Measurements from ENCODE around the gene NHS. TPM values are rescaled to one million over a fixed set of nuclear protein-coding genes. Genes with fewer than 3 reads are reported as not detected.
"Not testable (repeated sequence)": the region's sequence is repeated elsewhere in the genome, so short reads cannot be mapped to it uniquely, and the experiment has no call there.

NHS gene
- total RNA-seq, 1 experiment from 2014 or later = 5.4 TPM

GRCh38 chrX:17494216-17494615, 119.2 kb downstream of the NHS start:
- DNase-seq (ENCODE audit: low read depth) = no peak

DNA sequence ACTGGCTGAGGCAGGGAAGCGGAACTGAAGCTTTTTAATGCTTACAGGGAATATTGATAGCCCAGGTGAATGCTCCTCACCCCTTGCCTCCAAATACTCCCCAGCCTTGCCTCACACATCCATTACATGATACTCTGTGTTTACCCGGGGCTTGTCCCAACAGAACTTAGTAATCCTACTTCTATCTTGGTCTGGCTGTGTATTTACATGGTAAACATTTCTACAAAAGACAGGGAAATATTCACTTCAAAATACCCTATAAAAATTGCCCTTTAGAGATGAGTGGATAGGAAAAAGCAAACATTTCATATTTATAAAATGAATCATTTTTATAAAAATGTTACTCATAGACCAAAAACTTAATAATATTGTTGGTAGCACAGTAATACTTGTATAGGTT, 120.1 kb downstream of the NHS start:
- DNase-seq (ENCODE audit: low read depth) = no peak

DNA sequence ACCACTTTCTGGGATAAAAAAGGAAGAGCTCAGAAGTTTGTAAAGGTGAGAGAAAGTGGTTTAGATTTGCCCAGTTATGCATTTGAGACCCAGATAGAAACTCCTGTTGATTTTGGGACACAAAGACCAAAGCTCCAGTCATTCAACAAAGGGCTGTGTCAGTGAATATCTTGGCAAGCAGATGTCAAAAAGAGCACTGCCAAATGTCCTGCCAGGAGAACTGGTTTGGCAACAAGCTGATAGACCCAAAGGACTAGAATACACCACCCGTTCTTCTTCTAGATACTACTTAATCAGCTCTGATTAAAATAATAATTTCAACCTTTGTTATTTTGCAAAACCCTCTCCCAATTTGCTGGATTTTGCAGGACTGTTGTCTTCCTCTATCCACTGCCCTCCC, 121.4 kb downstream of the NHS start:
- no peak for DNase-seq (ENCODE audit: low read depth)

DNA sequence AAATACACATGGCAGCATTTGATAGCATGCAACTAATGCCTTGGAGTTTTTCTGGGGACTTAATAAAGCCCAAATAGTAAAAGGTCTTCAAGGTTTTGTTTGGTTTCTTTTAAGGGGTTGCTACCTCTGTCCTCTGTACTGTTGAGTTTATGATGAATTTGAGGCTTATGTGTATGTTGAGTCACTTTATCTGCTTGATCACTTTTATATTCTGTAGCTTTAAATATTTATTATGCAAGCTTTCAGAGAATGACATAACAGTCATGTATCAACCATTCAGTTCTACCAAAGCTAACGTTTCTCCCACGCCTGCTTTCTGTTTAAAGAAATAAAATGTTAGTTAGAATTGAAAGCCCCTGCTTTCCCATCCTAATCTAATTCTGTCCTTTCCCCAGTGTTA, 122.2 kb downstream of the NHS start:
- no peak for DNase-seq (ENCODE audit: low read depth)

DNA sequence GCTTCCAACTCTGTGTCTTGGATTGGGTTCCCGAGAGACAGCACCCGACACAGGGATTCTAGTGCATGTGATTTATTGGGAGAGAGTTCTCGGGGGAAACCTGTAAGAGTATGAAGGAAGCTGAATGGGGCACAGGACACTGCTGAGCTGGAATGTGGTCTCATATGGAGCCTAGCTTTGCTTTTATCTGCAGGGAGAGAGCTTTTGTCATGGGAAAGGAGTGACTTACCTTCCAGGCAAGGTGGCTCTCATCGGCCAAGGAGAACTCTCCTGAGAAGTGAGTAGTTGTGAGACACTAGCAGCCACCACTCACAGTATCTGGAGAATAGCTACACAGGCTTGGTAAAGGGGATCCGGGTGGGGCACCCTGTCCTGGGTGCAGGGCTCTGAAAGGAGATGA, 124.5 kb downstream of the NHS start:
- no peak for DNase-seq (ENCODE audit: low read depth)

- DNase-seq (ENCODE audit: low read depth) = peak; percentile 80
Measured at GRCh38 chrX:17500145-17500579, 125.2 kb downstream of the NHS start.

GRCh38 chrX:17501746-17502145, 126.7 kb downstream of the NHS start:
- DNase-seq (ENCODE audit: low read depth) = no peak

DNA sequence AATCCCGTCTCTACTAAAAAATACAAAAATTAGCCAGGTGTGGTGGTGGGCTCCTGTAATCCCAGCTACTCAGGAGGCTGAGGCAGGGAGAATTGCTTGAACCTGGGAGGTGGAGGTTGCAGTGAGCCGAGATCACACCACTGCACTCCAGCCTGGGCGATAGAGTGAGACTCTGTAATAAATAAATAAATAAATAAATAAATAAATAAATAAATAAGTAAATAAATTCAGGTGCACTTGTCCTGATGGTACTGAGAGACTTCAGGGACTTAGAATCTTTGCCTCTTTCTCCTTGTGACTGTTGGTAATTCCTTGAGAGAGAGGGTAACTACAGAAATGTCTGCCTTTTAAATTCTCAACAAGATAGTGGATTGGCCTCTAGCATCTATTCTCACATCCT, 131.4 kb downstream of the NHS start:
- DNase-seq (ENCODE audit: low read depth) = not testable (repeated sequence)

DNA sequence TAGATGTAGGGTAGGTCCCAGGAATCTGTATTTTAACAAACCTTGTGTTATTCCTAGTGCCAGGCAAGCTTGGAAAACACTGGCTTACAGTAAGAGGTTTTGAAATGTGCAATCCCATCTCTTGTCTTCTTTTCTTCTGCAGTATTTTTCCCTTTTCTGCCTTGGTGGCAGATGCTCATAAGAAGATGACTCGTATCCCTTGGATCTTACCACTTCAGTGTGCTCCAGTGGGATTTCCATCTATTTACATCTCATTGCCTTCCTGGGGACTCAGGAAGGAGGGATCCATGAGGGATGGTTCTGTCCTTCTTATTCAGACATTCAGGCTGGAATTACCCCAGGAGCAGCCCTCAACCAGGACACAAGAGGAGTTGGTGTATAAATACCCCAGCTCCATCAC, 136.6 kb downstream of the NHS start:
- DNase-seq (ENCODE audit: low read depth) = peak; percentile 52

- DNase-seq (ENCODE audit: low read depth) = no peak
Measured at GRCh38 chrX:17519358-17519757, 144.4 kb downstream of the NHS start.

DNA sequence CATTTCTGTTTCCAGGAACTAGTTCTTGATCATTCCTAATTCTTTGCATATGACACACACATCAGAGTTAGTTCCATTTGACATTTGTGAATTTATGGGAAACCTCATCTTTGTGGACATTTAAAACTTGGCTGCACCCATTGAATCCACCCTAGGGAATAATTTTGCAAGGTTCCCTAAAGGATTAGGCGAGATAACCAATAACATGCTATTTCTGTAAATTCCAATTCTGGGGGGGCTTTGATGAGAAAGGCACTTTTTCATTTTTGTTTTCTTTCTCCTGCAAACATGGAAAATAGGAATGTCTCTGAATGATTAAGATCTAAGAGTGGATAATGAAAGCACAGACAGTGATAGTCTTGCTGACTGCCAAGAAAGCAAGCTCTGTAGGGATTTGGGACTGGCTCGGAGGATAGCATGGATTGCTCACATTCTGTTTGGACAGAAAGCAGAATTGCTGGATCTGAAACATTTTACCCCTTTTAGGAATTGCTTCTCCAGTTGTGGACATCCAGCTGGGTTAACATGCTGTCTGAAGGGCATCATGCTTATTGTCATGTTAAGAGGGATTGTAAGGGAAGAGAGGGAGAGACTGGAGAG, 145.1 kb downstream of the NHS start:
- no peak for DNase-seq (ENCODE audit: low read depth)

GRCh38 chrX:17521871-17522693, 147.1 kb downstream of the NHS start:
- peak; percentile 59 for DNase-seq (ENCODE audit: low read depth)

- no peak for DNase-seq (ENCODE audit: low read depth)
Measured at GRCh38 chrX:17525266-17525665, 150.3 kb downstream of the NHS start.

GRCh38 chrX:17525762-17526555, 151.0 kb downstream of the NHS start:
- no peak for DNase-seq (ENCODE audit: low read depth)

DNA sequence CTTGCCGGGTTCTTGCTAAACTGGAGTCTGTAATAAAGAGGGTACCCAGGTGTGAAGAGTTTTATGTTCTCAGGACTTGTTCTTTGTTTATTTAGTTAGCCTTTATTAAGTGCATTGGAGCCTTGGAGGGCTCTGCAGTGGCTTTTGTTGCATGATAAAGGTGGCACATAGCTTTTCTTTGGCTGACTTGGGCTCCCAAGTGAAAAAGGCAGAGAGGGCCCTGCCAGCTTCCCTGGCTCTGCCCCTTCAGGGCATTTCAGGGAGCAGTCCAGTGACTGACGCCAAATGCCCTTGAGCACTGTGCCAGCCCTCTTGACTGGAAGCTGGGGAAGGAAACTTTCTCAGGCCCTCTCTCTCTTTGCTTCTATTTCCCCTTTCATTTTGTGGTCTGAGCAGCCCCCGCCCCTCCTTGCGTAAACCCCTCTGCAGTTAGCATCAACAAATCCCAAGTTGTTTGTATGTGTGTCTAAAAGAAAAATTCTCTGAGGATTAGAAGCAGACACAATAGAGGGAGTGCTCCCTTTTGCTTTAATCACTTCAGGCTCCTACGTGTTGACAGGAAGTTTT, 152.2 kb downstream of the NHS start:
- no peak for DNase-seq (ENCODE audit: low read depth)

DNA sequence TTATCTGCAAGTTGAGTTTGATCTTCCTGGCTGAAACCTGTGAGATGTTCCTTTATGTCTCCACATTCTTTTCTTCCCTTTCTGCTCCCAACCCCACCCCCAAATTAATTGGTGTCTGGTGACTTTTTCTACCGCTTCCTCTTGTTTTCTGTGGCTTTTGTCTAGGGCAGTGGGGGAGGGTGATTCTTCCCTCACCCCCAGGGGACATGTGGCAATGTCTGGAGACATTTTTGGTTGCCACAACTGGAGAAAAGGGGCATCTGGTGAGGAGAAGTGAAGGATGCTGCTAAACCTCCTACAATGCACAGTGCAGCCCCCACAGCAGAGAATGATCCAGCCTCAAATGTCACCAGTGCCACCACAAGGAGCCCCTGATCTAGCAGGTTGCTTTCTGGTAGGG, 152.9 kb downstream of the NHS start:
- no peak for DNase-seq (ENCODE audit: low read depth)

DNA sequence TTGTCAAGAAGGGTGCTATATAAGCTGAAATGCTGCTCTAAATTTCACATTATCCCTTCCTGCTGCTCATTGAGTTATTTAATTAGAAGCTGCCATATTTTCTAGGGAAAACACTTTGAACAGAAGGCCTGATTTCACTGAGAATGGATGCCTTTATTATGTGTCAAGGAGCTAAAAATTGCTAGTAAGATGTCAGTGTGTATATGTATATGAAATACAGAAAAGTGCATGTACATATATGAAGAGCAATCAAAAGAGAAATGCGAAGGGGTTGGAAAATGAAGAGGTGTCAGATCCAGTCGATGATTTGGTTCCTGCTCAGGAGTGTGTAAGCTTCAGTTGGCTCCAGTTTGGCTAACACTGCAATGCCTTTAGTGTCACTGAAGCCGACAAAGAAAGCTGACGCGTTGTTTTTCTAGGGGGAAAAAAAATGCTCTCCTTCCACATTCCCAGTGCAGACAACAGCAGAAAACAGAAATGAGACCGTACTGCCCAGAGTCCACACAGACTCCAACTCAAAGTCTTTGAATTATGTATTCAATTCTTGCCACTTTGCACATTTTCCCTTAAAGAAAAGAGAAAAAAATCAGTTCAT, 154.2 kb downstream of the NHS start:
- DNase-seq (ENCODE audit: low read depth) = no peak

DNA sequence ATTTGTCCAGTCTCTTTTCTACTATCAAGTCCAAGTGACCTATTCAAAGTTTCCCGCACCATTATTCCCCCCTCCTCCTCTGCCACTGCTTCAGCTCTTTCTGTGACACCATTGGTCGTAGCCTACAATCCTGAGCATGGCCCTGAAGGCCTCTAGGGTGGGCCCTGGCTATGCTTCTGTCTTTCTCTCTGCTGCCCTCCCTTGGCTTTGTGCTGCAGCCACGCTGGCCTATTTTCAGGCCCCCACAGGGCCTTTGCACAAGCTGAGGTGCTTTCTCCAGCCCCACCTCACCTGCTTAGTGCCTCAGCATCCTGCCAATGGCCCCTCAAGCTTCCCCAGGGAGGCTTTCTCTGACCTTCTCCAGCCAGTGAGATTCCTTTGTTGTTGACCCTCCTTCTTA, 156.5 kb downstream of the NHS start:
- DNase-seq (ENCODE audit: low read depth) = no peak

- DNase-seq (ENCODE audit: low read depth) = peak; percentile 18
Measured at GRCh38 chrX:17535229-17535628, 160.2 kb downstream of the NHS start.

DNA sequence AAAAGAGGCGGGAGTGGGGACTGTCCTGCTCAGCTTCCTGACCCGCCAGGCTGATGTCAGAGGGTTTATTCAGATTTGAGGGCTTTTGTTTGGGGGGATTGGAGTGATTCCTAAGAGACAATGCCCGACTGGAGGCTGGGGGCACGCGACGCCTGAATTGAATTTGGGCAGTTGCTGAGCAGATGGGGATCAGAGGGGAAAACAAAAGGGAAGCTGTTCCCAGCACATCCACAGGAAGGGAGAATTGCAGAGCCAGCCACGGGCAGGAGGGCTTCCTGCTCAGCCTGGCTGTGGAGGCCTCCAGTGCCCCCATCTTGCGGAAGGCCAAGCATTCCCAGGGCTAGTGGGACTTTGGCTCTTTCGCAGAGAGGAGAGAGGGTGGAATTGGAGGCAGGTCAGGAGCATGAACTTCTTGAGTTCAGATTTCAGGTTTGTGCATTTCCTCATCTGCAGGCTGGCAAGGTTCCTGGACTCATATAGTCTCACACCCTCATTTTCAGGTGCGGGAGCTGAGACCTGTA, 162.8 kb downstream of the NHS start:
- no peak for DNase-seq (ENCODE audit: low read depth)

DNA sequence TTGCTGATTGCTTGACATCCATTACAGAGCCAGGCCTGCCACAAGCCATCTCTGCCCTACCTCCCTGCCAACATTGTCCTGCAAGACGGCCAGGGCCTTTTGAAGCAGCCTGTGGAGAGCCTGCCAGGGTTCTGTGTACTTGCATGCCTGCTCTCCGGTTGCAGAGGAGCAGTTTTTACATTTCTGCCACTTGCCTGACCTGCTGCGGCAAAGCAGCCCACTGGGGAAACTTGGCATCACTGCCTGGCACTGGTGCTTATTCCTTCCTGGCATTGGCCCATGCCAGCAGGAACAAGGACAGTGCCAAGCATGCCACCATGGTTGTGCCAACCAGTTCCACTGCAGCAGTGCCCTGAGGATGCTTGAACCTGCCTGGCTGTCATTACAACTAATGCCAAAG, 167.1 kb downstream of the NHS start:
- DNase-seq (ENCODE audit: low read depth) = no peak

Measured in HT1080 (cell line).